K562 (cell line): ENCODE data around the gene MYO3A. TPM values are rescaled to one million over a fixed set of nuclear protein-coding genes. Genes with fewer than 3 reads are reported as not detected.

ENCODE experiments used
- ATAC-seq: fragments of 200-7000 bp; cut with Tn5 transposase; 3 replicates; pipeline ENCODE4 v1.9.1; 2020; ENCODE audit warnings: moderate library complexity
- BruUV-seq: library from RNA; stranded (reverse); fragments of 400-500 nt; replicated peaks from 2 replicates; lab custom pipeline; 2021; lab: Mats Ljungman, UMichigan
- CTCF ChIA-PET: fragments of 300-600 bp; formaldehyde crosslinking; extraction: SDS; loops from one replicate; lab custom pipeline; 2021; ENCODE audit warnings: low intra/inter-chr PET ratio; lab: Yijun Ruan, JAX
- POLR2A ChIA-PET: fragments of 300-600, 350-650 bp; sonication (Branson Sonifier 250); formaldehyde crosslinking; extraction: SDS; loops from one replicate; lab custom pipeline; 2021; ENCODE audit warnings: antibody characterized with exemption, inconsistent platforms; lab: Yijun Ruan, JAX
- DNase-seq, 4 experiments: peaks; one replicate each; pipeline versions ENCODE4 v3.0.0 to v3.0.0-alpha.2; 2011 to 2018; ENCODE audit warnings: low spot score in 3 of 4, mixed read lengths in 3 of 4; ENCODE audit errors: extremely low read depth in 1 of 4
- FAIRE-seq: peaks from 2 replicates; lab custom pipeline; 2011; peaks lifted over from hg19 to GRCh38; lab: Jason Lieb, UNC
- H2AFZ ChIP-seq: 2 replicates; pipeline ENCODE4 v1.6.0; 2011; ENCODE audit warnings: low read depth, low read length, control low read depth, inconsistent platforms
- H3K27ac ChIP-seq: fragments of 200-600 bp; 3 replicates; pipeline ENCODE4 v1.8.0; 2011; ENCODE audit warnings: low read depth, mild to moderate bottlenecking, control low read depth, inconsistent platforms, low read length, moderate library complexity, mixed read lengths; ENCODE audit errors: extremely low read depth
- H3K27me3 ChIP-seq, 2 experiments: fragments of 300-600 bp in 1 of 2; 2 replicates in 1 of 2; 3 replicates in 1 of 2; pipeline versions ENCODE4 v1.6.0 to v1.8.0; 2011; ENCODE audit warnings: inconsistent platforms in 2 of 2, low read length in 2 of 2, mild to moderate bottlenecking in 1 of 2, mixed read lengths in 1 of 2, moderate library complexity in 1 of 2; ENCODE audit not compliant: control insufficient read depth in 2 of 2, insufficient read depth in 2 of 2
- H3K36me3 ChIP-seq: fragments of 300-600 bp; 3 replicates; pipeline ENCODE4 v1.8.0; 2011; ENCODE audit warnings: mild to moderate bottlenecking, low read length, inconsistent platforms; ENCODE audit not compliant: control insufficient read depth, insufficient read depth
- H3K4me1 ChIP-seq, 2 experiments: fragments of 200-600 bp in 1 of 2; replicated peaks in 1 of 2; 2 replicates in 1 of 2; 3 replicates in 1 of 2; pipeline versions ENCODE4 v1.5.1 to v1.8.0; 2011; ENCODE audit warnings: inconsistent platforms in 2 of 2, low read length in 2 of 2, mild to moderate bottlenecking in 1 of 2, mixed read lengths in 1 of 2, moderate library complexity in 1 of 2; ENCODE audit not compliant: control insufficient read depth in 2 of 2, insufficient read depth in 2 of 2
- H3K4me2 ChIP-seq: 2 replicates; pipeline ENCODE4 v1.6.1; 2011; ENCODE audit warnings: low read length, control low read depth, inconsistent platforms, mixed read lengths; ENCODE audit not compliant: insufficient read depth
- H3K4me3 ChIP-seq: fragments of 200-600 bp; sonication (generic), shearing (Covaris generic); 2 replicates; pipeline ENCODE4 v1.5.1; 2016; ENCODE audit warnings: control low read depth, inconsistent platforms
- H3K79me2 ChIP-seq: fragments of 200-600 bp; 3 replicates; pipeline ENCODE4 v1.8.0; 2011; ENCODE audit warnings: low read length, inconsistent platforms; ENCODE audit not compliant: control insufficient read depth, insufficient read depth
- H3K9ac ChIP-seq, 2 experiments: 2 replicates each; pipeline versions ENCODE4 v1.6.0 to v1.6.1; 2011; ENCODE audit warnings: low read depth in 2 of 2, low read length in 2 of 2, control low read depth in 1 of 2, inconsistent platforms in 1 of 2, mild to moderate bottlenecking in 1 of 2, mixed read lengths in 1 of 2; ENCODE audit not compliant: insufficient read depth in 1 of 2
- H3K9me1 ChIP-seq: one replicate; pipeline ENCODE4 v1.6.0; 2011; ENCODE audit warnings: inconsistent platforms, mild to moderate bottlenecking, low read length, moderate library complexity; ENCODE audit not compliant: control insufficient read depth, insufficient read depth
- H3K9me3 ChIP-seq: replicated peaks from 2 replicates; pipeline ENCODE4 v1.5.1; 2011; ENCODE audit warnings: low read depth, low read length, inconsistent platforms; ENCODE audit not compliant: control insufficient read depth, insufficient read depth
- H4K20me1 ChIP-seq: replicated peaks from 2 replicates; pipeline ENCODE4 v1.6.1; 2011; ENCODE audit warnings: low read length, inconsistent platforms, mixed read lengths; ENCODE audit not compliant: control insufficient read depth, insufficient read depth
- DACH1 ChIP-seq: fragments of 450-650 bp; IDR thresholded peaks from 2 replicates; pipeline ENCODE4 v1.6.1; 2018; ENCODE audit not compliant: partially characterized antibody
- ETV5 ChIP-seq: sonication (generic); formaldehyde crosslinking; IDR thresholded peaks from 2 replicates; pipeline ENCODE4 v1.4.0; 2020; ENCODE audit warnings: low read depth, mild to moderate bottlenecking, missing genetic modification reagents
- FOSL1 ChIP-seq: fragments of 200-800 bp; sonication (Bioruptor generic); conservative IDR thresholded peaks from 2 replicates; pipeline ENCODE4 v1.6.1; 2016; ENCODE audit warnings: missing genetic modification characterization, missing compliant biosample characterization
- FOXA1 ChIP-seq: fragments of 450-650 bp; IDR thresholded peaks from 2 replicates; pipeline ENCODE4 v1.6.1; 2016; ENCODE audit warnings: mild to moderate bottlenecking, borderline replicate concordance
- GTF2A2 ChIP-seq: IDR thresholded peaks from 2 replicates; pipeline ENCODE4 v1.6.1; 2016; ENCODE audit warnings: mild to moderate bottlenecking, missing genetic modification characterization, missing compliant biosample characterization
- IFI16 ChIP-seq: fragments of 250-450 bp; sonication (Bioruptor Pico); IDR thresholded peaks from 2 replicates; pipeline ENCODE4 v2.1.2; 2022; ENCODE audit warnings: mild to moderate bottlenecking, inconsistent platforms
- MEIS2 ChIP-seq: fragments of 450-650 bp; IDR thresholded peaks from 2 replicates; pipeline ENCODE4 v1.6.1; 2014; ENCODE audit warnings: mild to moderate bottlenecking; ENCODE audit not compliant: partially characterized antibody
- NFIX ChIP-seq: fragments of 250-450 bp; sonication (Bioruptor Pico); IDR thresholded peaks from 2 replicates; pipeline ENCODE4 v1.4.0; 2020; ENCODE audit warnings: low read depth, mild to moderate bottlenecking, moderate library complexity
- RBM34 ChIP-seq: fragments of 200-400 bp; formaldehyde crosslinking; IDR thresholded peaks from 2 replicates; pipeline ENCODE4 v1.6.1; 2018; ENCODE audit warnings: low read length, borderline replicate concordance; ENCODE audit not compliant: insufficient read depth
- SREBF1 ChIP-seq: fragments of 150-350 bp; IDR thresholded peaks from 2 replicates; pipeline ENCODE4 v1.6.1; 2014; ENCODE audit warnings: antibody characterized with exemption, low read depth, low read length, borderline replicate concordance
- TEAD1 ChIP-seq, 2 experiments: fragments of 450-650 bp in 1 of 2; sonication (generic) in 1 of 2; formaldehyde crosslinking; IDR thresholded peaks; 2 replicates each; pipeline versions ENCODE4 v1.4.0 to v1.8.0; 2020 to 2022; ENCODE audit warnings: mild to moderate bottlenecking in 2 of 2, missing genetic modification reagents in 1 of 2
- U2AF1 ChIP-seq: fragments of 200-400 bp; formaldehyde crosslinking; optimal IDR thresholded peaks from 2 replicates; pipeline ENCODE3; 2017; ENCODE audit warnings: mild to moderate bottlenecking, low read depth, low read length, moderate library complexity
- ZNF3 ChIP-seq: fragments of 250-450 bp; sonication (Bioruptor Pico); IDR thresholded peaks from 2 replicates; pipeline ENCODE4 v1.5.0; 2021; ENCODE audit warnings: mild to moderate bottlenecking, moderate library complexity
- ZNF551 ChIP-seq: fragments of 250-450 bp; sonication (Bioruptor Pico); IDR thresholded peaks from 2 replicates; pipeline ENCODE4 v1.5.0; 2021; ENCODE audit warnings: mild to moderate bottlenecking, moderate library complexity
- ZZZ3 ChIP-seq: fragments of 450-650 bp; IDR thresholded peaks from 2 replicates; pipeline ENCODE4 v1.6.1; 2016; ENCODE audit warnings: antibody characterized with exemption, mild to moderate bottlenecking, moderate library complexity
- WGBS: fragments of 100-300 bp; shearing (Covaris generic); methylation state at CpG from one replicate; pipeline ENCODE4 v1.1.6; 2016; ENCODE audit warnings: low coverage, mixed read lengths; ENCODE audit not compliant: insufficient coverage; ENCODE audit errors: missing lambda C conversion rate; 5-methylcytosine and 5-hydroxymethylcytosine counted together
- in situ Hi-C: fragments of 300-500 bp; cut with MboI; formaldehyde crosslinking; loops from 4 replicates; pipeline ENCODE4 v1.15.0; 2018; ENCODE audit warnings: inconsistent platforms, mixed read lengths
- intact Hi-C: fragments of 100-400 bp; cut with micrococcal nuclease; formaldehyde crosslinking; loops from 2 replicates; pipeline ENCODE4 v1.14.2; 2022
- polyA plus RNA-seq, 8 experiments: library from polyadenylated mRNA; depleted of rRNA in 4 of 8; stranded (reverse) in 5 of 8; unstranded in 3 of 8; fragments of >200 nt; fragmentation: Nextera tagmentation in 2 of 8; fragmentation: Illumina TruSeq in 1 of 8; extraction: Ambion mirVana in 2 of 8; extraction: Trizol in 1 of 8; gene quantifications; 2 replicates each; pipeline versions ENCODE4 v1.2.1 to v1.2.3, GENCODE V29; 2011 to 2014; ENCODE audit warnings: inconsistent platforms in 1 of 8, missing spikeins in 1 of 8
- total RNA-seq, 7 experiments: library from RNA; depleted of rRNA in 6 of 7; stranded (reverse); fragments of >200 nt in 6 of 7; fragmentation: Illumina TruSeq in 2 of 7; extraction: Trizol in 2 of 7; gene quantifications; 2 replicates each; pipeline versions ENCODE4 v1.2.1 to v1.2.3, GENCODE V29; 2011 to 2021; ENCODE audit warnings: low replicate concordance in 1 of 7

The MYO3A gene
- total and polyA plus RNA-seq, 9 of the 15 experiments (the other 6 are each of a cell fraction or from before 2014, with no cell fraction given), result not detected

GRCh38 chr10:25999295-25999981, 65.4 kb downstream of the MYO3A start:
- ChIA-PET POLR2A (no interaction called here), CTCF (no interaction called here)
- Histone ChIP-seq H3K27ac (no peak overlapping the region), H3K4me1 (no peaks in the 10 kb centered on the region), H3K9me1 (no peaks in the 10 kb centered on the region), H3K4me3 (no peak overlapping the region), H3K36me3 (no peaks in the 10 kb centered on the region), H3K4me2 (no peak overlapping the region), H3K79me2 (no peaks in the 10 kb centered on the region), H4K20me1 (no peaks in the 10 kb centered on the region), H2AFZ (no peak overlapping the region), H3K9ac (no peak overlapping the region), H3K9me3 (no peaks in the 10 kb centered on the region), H3K27me3 (no peaks in the 10 kb centered on the region)
- intact Hi-C loops (no loop called here), in situ Hi-C loops (no loop called here)
- BruUV-seq, result no TSS peak
- FAIRE-seq (no peak), DNase-seq (no peak), ATAC-seq (no peak)
- TF ChIP-seq SREBF1, result no peak
- no peak for TF ChIP-seq U2AF1
- no peak for TF ChIP-seq FOXA1
- TF ChIP-seq NFIX (CRISPR knock-in tag), result no peak
- TF ChIP-seq ZNF551 (CRISPR knock-in tag), result no peak
- TF ChIP-seq ZZZ3, result no peak
- no peak for TF ChIP-seq DACH1
- TF ChIP-seq IFI16 (CRISPR knock-in tag), result no peak
- no peak for TF ChIP-seq TEAD1 (CRISPR knock-in tag; IDR thresholded peaks at IDR 0.05)
- no peak for TF ChIP-seq MEIS2
- no peak for TF ChIP-seq RBM34
- no peak for TF ChIP-seq GTF2A2 (tag)
- no peak for TF ChIP-seq ZNF3
- TF ChIP-seq FOSL1 (tag), result no peak
- TF ChIP-seq ETV5 (CRISPR knock-in tag), result no peak
- 0% methylated on average over 4 of the region's 4 CpGs for WGBS
